Measurements from ENCODE around the gene NPTX1.

Gene NPTX1

GRCh38 chr17:80426671-80427326 lies 49.6 kb downstream of the NPTX1 start:
- peak; percentile 71 for DNase-seq (ENCODE audit: low spot score)

GRCh38 chr17:80425835-80426426 lies 50.5 kb downstream of the NPTX1 start:
- no peak for DNase-seq (ENCODE audit: low spot score)

- DNase-seq (ENCODE audit: low spot score): no peak
Observed at GRCh38 chr17:80424878-80425765, 51.3 kb downstream of the NPTX1 start.

GRCh38 chr17:80424261-80424660 lies 52.1 kb downstream of the NPTX1 start:
- DNase-seq (ENCODE audit: low spot score): no peak

GRCh38 chr17:80423536-80424225 lies 52.7 kb downstream of the NPTX1 start:
- DNase-seq (ENCODE audit: low spot score): no peak

- no peak for DNase-seq (ENCODE audit: low spot score)
Observed at GRCh38 chr17:80422981-80423380, 53.4 kb downstream of the NPTX1 start.

- no peak for DNase-seq (ENCODE audit: low spot score)
Observed at GRCh38 chr17:80422276-80422675, 54.1 kb downstream of the NPTX1 start.

- no peak for DNase-seq (ENCODE audit: low spot score)
Observed at GRCh38 chr17:80421381-80422090, 54.9 kb downstream of the NPTX1 start.

GRCh38 chr17:80419255-80419654 lies 57.2 kb downstream of the NPTX1 start:
- no peak for DNase-seq (ENCODE audit: low spot score)

GRCh38 chr17:80418589-80418988 lies 57.8 kb downstream of the NPTX1 start:
- DNase-seq (ENCODE audit: low spot score): no peak

Measured in hematopoietic multipotent progenitor cell treated with erythropoietin and hydrocortisone succinate and interleukin-3 and kit ligand, for 17 days (in vitro differentiated cells).